GM21723 (cell line): Measurements from ENCODE around the gene TRIM74.
"Not testable (repeated sequence)": the region's sequence is repeated elsewhere in the genome, so short reads cannot be mapped to it uniquely, and the experiment has no call there.

Experiments used
- ATAC-seq: cut with Tn5 transposase; IDR thresholded peaks from one replicate; pipeline ENCODE4 v1.9.1; 2021; ENCODE audit warnings: mild to moderate bottlenecking, moderate library complexity; ENCODE audit not compliant: unreplicated experiment

Gene TRIM74

DNA sequence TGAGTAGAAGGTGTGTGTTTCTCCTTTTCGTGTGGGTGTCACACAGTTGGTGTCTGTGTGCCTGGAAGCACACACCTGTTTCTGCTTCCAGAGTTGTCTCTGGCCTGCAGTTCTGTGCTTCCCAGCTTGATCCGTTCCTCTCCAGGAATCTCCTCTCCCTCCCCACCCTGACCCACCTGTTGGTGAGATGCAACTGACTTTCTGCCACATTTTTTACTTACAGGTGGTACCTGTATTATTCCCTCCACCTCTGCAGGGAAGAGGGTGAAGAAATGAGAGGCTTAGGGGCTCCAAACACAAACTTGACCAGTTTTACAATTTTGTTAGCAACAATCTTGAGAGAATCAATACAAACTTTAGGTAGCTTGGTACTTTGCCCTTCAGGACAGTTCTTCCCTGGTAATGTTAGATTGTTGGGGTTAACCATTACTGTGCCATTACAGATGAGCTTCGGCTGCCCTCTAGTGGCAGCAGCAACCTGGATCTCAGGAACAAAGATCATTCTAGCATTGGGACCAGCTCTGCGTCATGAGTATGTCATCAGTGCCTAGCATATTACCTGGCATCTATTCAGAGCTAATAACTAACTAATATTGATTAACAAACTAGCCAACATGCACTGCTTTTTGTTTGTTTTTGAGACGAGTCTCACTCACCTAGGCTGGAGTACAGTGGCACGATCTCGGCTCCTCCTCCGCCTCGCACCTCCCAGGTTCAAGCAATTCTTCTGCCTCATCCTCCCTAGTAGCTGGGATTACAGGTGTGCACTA lies 54.3 kb downstream of the TRIM74 start:
- ATAC-seq: peak; percentile 79

DNA sequence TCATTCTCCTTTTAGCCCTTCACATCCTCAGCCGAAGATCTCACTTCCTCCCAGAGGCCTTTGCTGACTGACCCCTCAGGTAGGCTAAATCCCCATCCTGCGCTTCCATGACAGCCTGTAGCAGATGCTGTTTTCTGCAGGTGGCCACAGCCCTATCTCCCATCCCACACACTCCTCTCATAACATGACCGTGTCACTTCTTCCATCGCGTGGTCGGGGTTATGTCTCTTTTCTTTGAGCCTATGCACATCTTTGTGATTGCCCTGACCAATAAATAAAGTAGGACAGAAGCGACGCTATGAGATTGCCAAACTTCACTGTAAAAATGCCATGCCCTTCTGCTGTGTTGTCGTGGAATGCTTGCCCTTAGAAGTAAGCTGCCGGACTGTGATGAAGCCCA lies 55.5 kb downstream of the TRIM74 start:
- not testable (repeated sequence) for ATAC-seq

DNA sequence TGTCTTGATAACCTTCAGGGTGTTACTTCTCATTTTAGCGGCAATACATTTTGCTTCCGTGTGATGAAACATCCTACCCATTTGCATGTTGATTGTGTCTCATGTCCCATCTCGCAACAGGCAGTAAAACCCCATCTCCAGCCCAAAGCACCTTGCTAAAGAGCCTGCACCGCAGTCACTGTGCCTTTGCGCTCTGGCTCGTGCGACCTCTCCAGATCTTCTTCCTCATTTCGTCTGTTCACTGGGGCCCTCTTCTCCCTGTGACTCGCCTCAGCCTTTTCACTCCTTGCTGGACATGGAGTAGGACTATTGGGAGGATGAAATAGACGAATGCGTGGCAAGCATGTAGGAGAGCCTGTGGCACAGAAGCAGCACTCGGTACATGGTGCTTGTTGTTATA lies 57.9 kb downstream of the TRIM74 start:
- not testable (repeated sequence) for ATAC-seq
